Measurements from ENCODE around the gene TNFSF15. TPM values are rescaled to one million over a fixed set of nuclear protein-coding genes. Genes with fewer than 3 reads are reported as not detected.

The TNFSF15 gene
- total and polyA plus RNA-seq, 2 of the 4 experiments (the other 2 are of a cell fraction), result 0.03 to 0.18 TPM

GRCh38 chr9:114789006-114789405 is 16.8 kb downstream of the TNFSF15 start:
- H3K9me1 ChIP-seq (ENCODE audit: insufficient read depth, low read length), result no peaks in the 10 kb centered on the region

More at GRCh38 chr9:114789006-114789405, 16.8 kb downstream of the TNFSF15 start:
- H3K14ac ChIP-seq (replicated peaks; ENCODE audit: low read depth, low read length), result no peak overlapping the region
- no peak overlapping the region for H4K91ac ChIP-seq (ENCODE audit: insufficient read depth, low read depth, low read length)
- H2BK20ac ChIP-seq (ENCODE audit: low read depth, low read length), result no peak overlapping the region
- H2BK120ac ChIP-seq (ENCODE audit: low read depth, low read length), result no peak overlapping the region
- whole genome bisulfite sequencing, 2 experiments (ENCODE audit: extremely low coverage in 2 of 2, insufficient read length in 1 of 2), result no CpG with 5 or more reads among the region's 3 CpGs
- H3K27me3 ChIP-seq (ENCODE audit: control insufficient read depth, insufficient read depth, low read length), result peaks cover 18% of the 10 kb centered on the region
- DNase-seq (no peak), ATAC-seq (ENCODE audit: low read depth) (no peak)
- H3K79me1 ChIP-seq (ENCODE audit: low read depth in 1 of 2, low read length in 2 of 2), result no peaks in the 10 kb centered on the region
- H3K56ac ChIP-seq (ENCODE audit: extremely low read depth, insufficient read depth, low read length), result no peak overlapping the region
- CTCF ChIA-PET, result interaction anchor here (0.7 kb wide), 1 partner anchor 1463 kb away, joined by 6 read pairs; no protein-coding TSS in a partner anchor
- intact Hi-C loops (cut with micrococcal nuclease) (no loop called here), dilution Hi-C loops (cut with HindIII; ENCODE audit: low sequenced_read_pairs, unreplicated experiment) (no loop called here), in situ Hi-C loops (cut with MboI; ENCODE audit: low sequenced_read_pairs) (no loop called here)
- H3K18ac ChIP-seq (ENCODE audit: low read depth, low read length), result no peak overlapping the region
- H2AK5ac ChIP-seq (ENCODE audit: low read depth, low read length), result no peak overlapping the region
- no peak overlapping the region for H3K4me2 ChIP-seq (ENCODE audit: low read depth, low read length)
- no peak overlapping the region for H3K4me3 ChIP-seq (ENCODE audit: insufficient read depth, low read depth, low read length)
- H3K9me3 ChIP-seq (ENCODE audit: control insufficient read depth, insufficient read depth, low read length), result no peaks in the 10 kb centered on the region
- H2AFZ ChIP-seq (replicated peaks; ENCODE audit: low read length, poor library complexity), result no peak overlapping the region
- no peak overlapping the region for H2BK5ac ChIP-seq (ENCODE audit: low read depth, low read length, poor library complexity, severe bottlenecking)
- POLR2A ChIA-PET (ENCODE audit: unreplicated experiment), result no interaction called here
- BruUV-seq (replicated peaks), result no TSS peak
- no peaks in the 10 kb centered on the region for H4K20me1 ChIP-seq (ENCODE audit: insufficient read depth, low read length)
- H2BK15ac ChIP-seq (ENCODE audit: low read depth, low read length), result no peak overlapping the region
- H4K8ac ChIP-seq (ENCODE audit: low read depth in 2 of 2, low read length in 2 of 2), result no peak overlapping the region
- H3K4me1 ChIP-seq (ENCODE audit: control insufficient read depth, insufficient read depth, low read length), result no peaks in the 10 kb centered on the region; the same call in 1 of the 2 replicates
- no peak overlapping the region for H3K27ac ChIP-seq (ENCODE audit: insufficient read depth, low read length)
- no peak overlapping the region for H3K9ac ChIP-seq (ENCODE audit: low read depth, low read length)
- TF ChIP-seq MAFK (IDR thresholded peaks at IDR 0.05; ENCODE audit: low read depth, low read length) (no peak), CEBPB (IDR thresholded peaks at IDR 0.05; ENCODE audit: low read depth, low read length) (no peak)
- H2AK9ac ChIP-seq (replicated peaks; ENCODE audit: low read depth, low read length, poor library complexity), result no peak overlapping the region
- no peak overlapping the region for H3K4ac ChIP-seq (ENCODE audit: low read depth, low read length)
- no peak overlapping the region for H4K5ac ChIP-seq (ENCODE audit: low read depth, low read length)
- no peaks in the 10 kb centered on the region for H3K36me3 ChIP-seq (ENCODE audit: control insufficient read depth, insufficient read depth, low read length)
- no peak overlapping the region for H3K23ac ChIP-seq (ENCODE audit: low read depth, low read length)

All from IMR-90 (cell line).